Endothelial cell of umbilical vein (primary cell): Measurements from ENCODE around the gene GPATCH4.

ENCODE experiments used
- CTCF ChIP-seq, 2 donors: IDR thresholded peaks; 1 replicate in 1 of 2; 2 replicates in 1 of 2; pipeline ENCODE4 v1.5.1; 2011; ENCODE audit warnings: low read length in 2 of 2, mild to moderate bottlenecking in 2 of 2, moderate library complexity in 2 of 2, control low read depth in 1 of 2, inconsistent platforms in 1 of 2, low read depth in 1 of 2; ENCODE audit not compliant: insufficient read depth in 1 of 2; ENCODE audit errors: extremely low read depth in 1 of 2
- EZH2 ChIP-seq: IDR thresholded peaks from 2 replicates; pipeline ENCODE4 v1.6.1; 2012; ENCODE audit warnings: borderline replicate concordance, low read depth, mild to moderate bottlenecking, moderate library complexity, low read length, inconsistent platforms; ENCODE audit not compliant: severe bottlenecking
- MYC ChIP-seq: IDR thresholded peaks from one replicate; pipeline ENCODE4 v1.6.1; 2011; ENCODE audit warnings: mild to moderate bottlenecking, low read depth, low read length
- POLR2A ChIP-seq: IDR thresholded peaks from 2 replicates; pipeline ENCODE4 v1.6.1; 2012; ENCODE audit warnings: low read depth, mild to moderate bottlenecking, control low read depth, low read length
- POLR2AphosphoS5 ChIP-seq: IDR thresholded peaks from 2 replicates; pipeline ENCODE4 v1.6.1; 2012; ENCODE audit warnings: low read depth, mild to moderate bottlenecking, control low read depth, low read length, moderate library complexity; ENCODE audit not compliant: insufficient read depth
- TF ChIP-seq, protein P1 (sequence below): IDR thresholded peaks from 2 replicates; pipeline ENCODE4 v1.6.1; 2011; ENCODE audit not compliant: insufficient read depth, insufficient read length

GRCh38 chr1:156644146-156644545, 42.9 kb upstream of the GPATCH4 start:
- TF ChIP-seq POLR2A = no peak
- no peak for TF ChIP-seq EZH2
- no peak for TF ChIP-seq POLR2AphosphoS5
- TF ChIP-seq CTCF (IDR thresholded peaks at IDR 0.05; ENCODE audit: extremely low read depth in 1 of 2, insufficient read depth in 1 of 2, low read depth in 1 of 2, low read length in 2 of 2) = no peak
- TF ChIP-seq MYC = no peak
- TF ChIP-seq, protein P1, sequence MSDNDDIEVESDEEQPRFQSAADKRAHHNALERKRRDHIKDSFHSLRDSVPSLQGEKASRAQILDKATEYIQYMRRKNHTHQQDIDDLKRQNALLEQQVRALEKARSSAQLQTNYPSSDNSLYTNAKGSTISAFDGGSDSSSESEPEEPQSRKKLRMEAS = no peak
